H1 (cell line): Measurements from ENCODE around the gene GLYR1. TPM values are rescaled to one million over a fixed set of nuclear protein-coding genes. Genes with fewer than 3 reads are reported as not detected.

Experiments used
- CTCF ChIA-PET: fragments of 300-600 bp; sonication (Branson Sonifier 250); formaldehyde crosslinking; loops from one replicate; lab custom pipeline; 2021; ENCODE audit not compliant: partially characterized antibody; lab: Charles Lee
- POLR2A ChIA-PET: fragments of 300-600 bp; sonication (Branson Sonifier 250); formaldehyde crosslinking; loops from one replicate; lab custom pipeline; 2021; ENCODE audit warnings: inconsistent platforms; ENCODE audit not compliant: partially characterized antibody; lab: Charles Lee
- DNase-seq, 2 experiments: peaks; one replicate each; pipeline versions ENCODE4 v3.0.0 to v3.0.0-alpha.2; 2010 to 2022; ENCODE audit warnings: low spot score in 2 of 2, low read depth in 1 of 2, mixed read lengths in 1 of 2
- FAIRE-seq: peaks from 2 replicates; lab custom pipeline; 2011; peaks lifted over from hg19 to GRCh38; lab: Jason Lieb, UNC
- H2AFZ ChIP-seq: 2 replicates; pipeline ENCODE4 v1.8.1; 2012; ENCODE audit warnings: low read length, inconsistent platforms
- H2AK5ac ChIP-seq: 2 replicates; pipeline ENCODE4 v1.6.1; 2013; ENCODE audit warnings: low read depth, low read length
- H2BK120ac ChIP-seq: replicated peaks from 2 replicates; pipeline ENCODE3; 2013; ENCODE audit warnings: low read depth, low read length, inconsistent platforms
- H2BK12ac ChIP-seq: 2 replicates; pipeline ENCODE4 v1.6.1; 2013; ENCODE audit warnings: low read depth, low read length
- H2BK15ac ChIP-seq: 2 replicates; pipeline ENCODE4 v1.6.1; 2013; ENCODE audit warnings: low read length
- H2BK20ac ChIP-seq: 2 replicates; pipeline ENCODE4 v1.6.1; 2013; ENCODE audit warnings: low read length
- H2BK5ac ChIP-seq: 2 replicates; pipeline ENCODE4 v1.6.1; 2013; ENCODE audit warnings: low read depth, low read length
- H3K14ac ChIP-seq: 2 replicates; pipeline ENCODE4 v1.6.1; 2013; ENCODE audit warnings: inconsistent platforms; ENCODE audit not compliant: insufficient read length
- H3K18ac ChIP-seq: 2 replicates; pipeline ENCODE4 v1.6.1; 2013; ENCODE audit warnings: low read length; ENCODE audit errors: extremely low read depth
- H3K23ac ChIP-seq: 2 replicates; pipeline ENCODE4 v1.6.1; 2013; ENCODE audit warnings: inconsistent platforms; ENCODE audit not compliant: insufficient read length
- H3K23me2 ChIP-seq: 2 replicates; pipeline ENCODE4 v1.6.1; 2013; ENCODE audit warnings: low read depth, low read length
- H3K27ac ChIP-seq: 2 replicates; pipeline ENCODE4 v1.6.1; 2011; ENCODE audit warnings: low read depth, low read length, inconsistent platforms
- H3K27me3 ChIP-seq, 4 experiments: replicated peaks in 1 of 4; 1 replicate in 1 of 4; 2 replicates in 3 of 4; pipeline versions ENCODE4 v1.6.1 to v1.8.1; 2011 to 2013; ENCODE audit warnings: low read length in 3 of 4, mild to moderate bottlenecking in 3 of 4, inconsistent platforms in 2 of 4, mixed read lengths in 2 of 4, moderate library complexity in 1 of 4; ENCODE audit not compliant: control insufficient read depth in 3 of 4, insufficient read depth in 3 of 4; ENCODE audit errors: extremely low read depth in 1 of 4
- H3K36me3 ChIP-seq, 4 experiments: 2 replicates each; pipeline versions ENCODE4 v1.6.1 to v1.8.1; 2011 to 2013; ENCODE audit warnings: mild to moderate bottlenecking in 4 of 4, low read length in 3 of 4, moderate library complexity in 2 of 4, control low read depth in 1 of 4, inconsistent platforms in 1 of 4; ENCODE audit not compliant: insufficient read depth in 4 of 4, control insufficient read depth in 2 of 4
- H3K4ac ChIP-seq: replicated peaks from 2 replicates; pipeline ENCODE3; 2013; ENCODE audit warnings: low read length, low read depth, mixed read lengths, inconsistent platforms; ENCODE audit not compliant: insufficient read length
- H3K4me1 ChIP-seq, 4 experiments: replicated peaks in 1 of 4; 1 replicate in 1 of 4; 2 replicates in 3 of 4; pipeline versions ENCODE4 v1.6.1 to v1.8.1; 2011 to 2013; ENCODE audit warnings: low read length in 3 of 4, inconsistent platforms in 2 of 4, mixed read lengths in 1 of 4; ENCODE audit not compliant: insufficient read depth in 4 of 4, control insufficient read depth in 3 of 4
- H3K4me2 ChIP-seq, 2 experiments: 2 replicates each; pipeline versions ENCODE4 v1.6.1 to v1.8.1; 2011 to 2013; ENCODE audit warnings: low read depth in 2 of 2, low read length in 2 of 2, control low read depth in 1 of 2, inconsistent platforms in 1 of 2, mild to moderate bottlenecking in 1 of 2; ENCODE audit not compliant: insufficient read depth in 1 of 2
- H3K4me3 ChIP-seq, 4 experiments: fragments of 200-600, 300-600 bp in 1 of 4; sonication (generic), shearing (Covaris generic), sonication (Bioruptor Twin) in 1 of 4; 2 replicates each; pipeline versions ENCODE4 v1.5.1 to v1.8.1; 2011 to 2016; ENCODE audit warnings: low read length in 4 of 4, low read depth in 3 of 4, control low read depth in 2 of 4, inconsistent platforms in 2 of 4, mild to moderate bottlenecking in 2 of 4, mixed read lengths in 1 of 4, moderate library complexity in 1 of 4; ENCODE audit not compliant: insufficient read depth in 2 of 4; ENCODE audit errors: extremely low read depth in 1 of 4
- H3K56ac ChIP-seq: replicated peaks from 2 replicates; pipeline ENCODE3; 2013; ENCODE audit warnings: low read depth, mild to moderate bottlenecking, mixed read lengths, low read length, inconsistent platforms; ENCODE audit not compliant: insufficient read length
- H3K79me1 ChIP-seq: 2 replicates; pipeline ENCODE4 v1.6.1; 2013; ENCODE audit warnings: low read depth, low read length, control low read depth
- H3K79me2 ChIP-seq, 2 experiments: 2 replicates each; pipeline versions ENCODE4 v1.6.1 to v1.8.1; 2012 to 2013; ENCODE audit warnings: low read length in 2 of 2, mild to moderate bottlenecking in 2 of 2, inconsistent platforms in 1 of 2; ENCODE audit not compliant: insufficient read depth in 2 of 2, control insufficient read depth in 1 of 2
- H3K9ac ChIP-seq, 4 experiments: replicated peaks in 1 of 4; 1 replicate in 1 of 4; 2 replicates in 3 of 4; pipeline versions ENCODE4 v1.6.1 to v1.8.1; 2011 to 2013; ENCODE audit warnings: low read depth in 3 of 4, low read length in 3 of 4, control low read depth in 2 of 4, mild to moderate bottlenecking in 2 of 4, moderate library complexity in 2 of 4, inconsistent platforms in 1 of 4; ENCODE audit errors: extremely low read depth in 1 of 4
- H3K9me3 ChIP-seq, 2 experiments: 2 replicates each; pipeline versions ENCODE4 v1.6.1 to v1.8.1; 2012 to 2013; ENCODE audit warnings: mild to moderate bottlenecking in 2 of 2, moderate library complexity in 2 of 2, control low read depth in 1 of 2, inconsistent platforms in 1 of 2, low read depth in 1 of 2, low read length in 1 of 2, mixed read lengths in 1 of 2; ENCODE audit not compliant: insufficient read depth in 2 of 2
- H4K20me1 ChIP-seq, 2 experiments: replicated peaks in 1 of 2; 2 replicates each; pipeline versions ENCODE3 to v1.8.1; 2011 to 2013; ENCODE audit warnings: inconsistent platforms in 2 of 2, low read length in 2 of 2, mild to moderate bottlenecking in 1 of 2; ENCODE audit not compliant: insufficient read depth in 2 of 2, control insufficient read depth in 1 of 2
- H4K5ac ChIP-seq: 2 replicates; pipeline ENCODE4 v1.6.1; 2013; ENCODE audit warnings: low read length, low read depth, mixed read lengths, inconsistent platforms; ENCODE audit not compliant: insufficient read length
- H4K8ac ChIP-seq: 2 replicates; pipeline ENCODE4 v1.8.0; 2013; ENCODE audit warnings: mild to moderate bottlenecking, moderate library complexity, low read length, inconsistent platforms; ENCODE audit not compliant: insufficient read depth; ENCODE audit errors: extremely low read depth
- H4K91ac ChIP-seq: replicated peaks from 2 replicates; pipeline ENCODE3; 2013; ENCODE audit warnings: low read length, mixed read lengths, inconsistent platforms; ENCODE audit not compliant: insufficient read length
- CEBPB ChIP-seq: IDR thresholded peaks from 2 replicates; pipeline ENCODE4 v1.6.1; 2012; ENCODE audit warnings: low read depth, low read length
- CTBP2 ChIP-seq: IDR thresholded peaks from 2 replicates; pipeline ENCODE4 v1.7.0; 2011; ENCODE audit warnings: borderline replicate concordance, mild to moderate bottlenecking, moderate library complexity, mixed read lengths, low read length; ENCODE audit not compliant: insufficient read depth, insufficient read length
- E2F6 ChIP-seq: IDR thresholded peaks from 2 replicates; pipeline ENCODE4 v1.6.1; 2012; ENCODE audit warnings: inconsistent platforms
- JUND ChIP-seq: IDR thresholded peaks from 2 replicates; pipeline ENCODE4 v1.6.1; 2011; ENCODE audit warnings: mild to moderate bottlenecking, improper control_type of control experiment, low read length
- SAP30 ChIP-seq: fragments of 300-600 bp; sonication (generic); IDR thresholded peaks from 2 replicates; pipeline ENCODE4 v1.7.1; 2012; ENCODE audit warnings: low read length, moderate library complexity, mild to moderate bottlenecking, inconsistent platforms; ENCODE audit not compliant: insufficient read depth, insufficient replicate concordance
- SIRT6 ChIP-seq: IDR thresholded peaks from one replicate; pipeline ENCODE4 v1.7.1; 2012; ENCODE audit warnings: low read length, inconsistent platforms
- SP1 ChIP-seq: IDR thresholded peaks from 2 replicates; pipeline ENCODE4 v1.6.1; 2011; ENCODE audit warnings: low read depth, low read length
- WGBS, 2 experiments: shearing (Covaris generic) in 1 of 2; methylation state at CpG; one replicate each; pipeline versions ENCODE4 v1.1.6 to v1.1.7; 2013 to 2015; ENCODE audit warnings: low lambda C conversion rate in 2 of 2, mixed read lengths in 2 of 2, inconsistent platforms in 1 of 2, low coverage in 1 of 2, missing lambda C conversion rate in 1 of 2; ENCODE audit not compliant: insufficient replicate concordance in 2 of 2, insufficient coverage in 1 of 2, insufficient read length in 1 of 2; ENCODE audit errors: extremely low coverage in 1 of 2, missing lambda C conversion rate in 1 of 2; 5-methylcytosine and 5-hydroxymethylcytosine counted together
- polyA plus RNA-seq, 7 experiments: library from polyadenylated mRNA; depleted of rRNA in 3 of 7; stranded (reverse) in 5 of 7; unstranded in 2 of 7; fragments of >200 nt in 5 of 7; fragments of 200-250 nt in 2 of 7; gene quantifications; 1 replicate in 5 of 7; 2 replicates in 1 of 7; 4 replicates in 1 of 7; pipeline versions ENCODE4 v1.2.1 to v1.2.3, GENCODE V29; 2011 to 2013; ENCODE audit warnings: missing spikeins in 2 of 7, mixed read lengths in 2 of 7
- total RNA-seq: library from RNA; stranded (reverse); fragmentation: NEBNext Ultra II Directional; extraction: Animal tissue kit (Norgen Biotek cat#: 25700); gene quantifications from 2 replicates; pipeline ENCODE4 v1.2.1, GENCODE V29; 2021

The GLYR1 gene
- total and polyA plus RNA-seq, 2 of the 8 experiments (the other 6 are each of a cell fraction or from before 2014, with no cell fraction given): 50.2 to 115 TPM

- no peak overlapping the region for H2BK5ac ChIP-seq
- no peak overlapping the region for H3K9ac ChIP-seq
- H2AFZ ChIP-seq: no peak overlapping the region
- TF ChIP-seq JUND: no peak
- no peak for TF ChIP-seq CEBPB
- no peak for TF ChIP-seq E2F6
- no peak for TF ChIP-seq SAP30
- no peak for TF ChIP-seq CTBP2
- TF ChIP-seq SP1: no peak
- TF ChIP-seq SIRT6: no peak
- H3K18ac ChIP-seq: no peak overlapping the region
- no peak overlapping the region for H2BK120ac ChIP-seq
- no peaks in the 10 kb centered on the region for H3K27me3 ChIP-seq
- peaks cover 2 to 9% of the 10 kb centered on the region in 2 experiments for H4K20me1 ChIP-seq
- H3K23ac ChIP-seq: no peak overlapping the region
- H3K4me2 ChIP-seq: no peak overlapping the region
- H2BK12ac ChIP-seq: no peak overlapping the region
- FAIRE-seq: no peak
- ChIA-PET CTCF (interaction anchor here (0.8 to 2.8 kb wide), 6 partner anchors 9 to 85 kb away, joined by 3 to 15 read pairs (median 4); no protein-coding TSS in a partner anchor), POLR2A (interaction anchor here (0.6 to 3.0 kb wide), 6 partner anchors 10 to 535 kb away, joined by 3 to 13 read pairs (median 4); no protein-coding TSS in a partner anchor)
- no peaks in the 10 kb centered on the region for H3K23me2 ChIP-seq
- no peaks in the 10 kb centered on the region for H3K9me3 ChIP-seq
- no peak overlapping the region for H3K27ac ChIP-seq
- no peak overlapping the region for H3K56ac ChIP-seq
- H3K79me2 ChIP-seq: 0 out of 4 replicates have a peak, but pooled peaks cover 0 to 2% of the 10 kb centered on the region in 2 experiments
- 90% methylated on average over 8 of the region's 8 CpGs; no CpG with 5 or more reads in 1 of the 2 experiments for WGBS, 2 experiments
- H2BK15ac ChIP-seq: no peak overlapping the region
- peaks cover 4% of the 10 kb centered on the region; the same call in 1 of the 2 replicates for H3K79me1 ChIP-seq
- H2AK5ac ChIP-seq: no peak overlapping the region
- no peak overlapping the region for H2BK20ac ChIP-seq
- peaks cover 32 to 87% (median 67%) of the 10 kb centered on the region in 4 experiments for H3K36me3 ChIP-seq
- no peaks in the 10 kb centered on the region for H3K4me1 ChIP-seq
- H4K91ac ChIP-seq: no peak overlapping the region
- DNase-seq: no peak
- no peak overlapping the region for H3K4ac ChIP-seq
- H3K14ac ChIP-seq: no peak overlapping the region
- no peak overlapping the region for H4K5ac ChIP-seq
- H4K8ac ChIP-seq: no peak overlapping the region
- no peak overlapping the region for H3K4me3 ChIP-seq
Measured at GRCh38 chr16:4874666-4875065, 27.6 kb upstream of the GLYR1 start.
